ENCODE measurements around the gene MIPOL1.

DNA sequence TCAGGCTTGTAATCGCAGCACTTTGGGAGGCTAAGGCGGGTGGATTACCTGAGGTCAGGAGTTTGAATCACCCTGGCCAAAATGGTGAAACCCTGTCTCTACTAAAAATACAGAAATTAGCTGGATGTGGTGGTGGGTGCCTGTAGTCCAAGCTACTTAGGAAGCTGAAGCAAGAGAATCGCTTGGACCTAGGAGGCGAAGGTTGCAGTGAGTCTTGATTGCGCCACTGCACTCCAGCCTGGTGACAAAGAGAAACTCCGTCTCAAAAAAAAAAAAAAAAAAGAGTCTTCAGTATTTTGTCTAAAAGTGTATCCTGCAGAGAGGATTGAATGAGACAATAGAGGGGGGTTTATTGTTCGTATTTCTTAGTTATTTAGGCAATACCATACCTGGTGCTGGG, 372.0 kb downstream of the MIPOL1 start:
- TF ChIP-seq, protein P1, sequence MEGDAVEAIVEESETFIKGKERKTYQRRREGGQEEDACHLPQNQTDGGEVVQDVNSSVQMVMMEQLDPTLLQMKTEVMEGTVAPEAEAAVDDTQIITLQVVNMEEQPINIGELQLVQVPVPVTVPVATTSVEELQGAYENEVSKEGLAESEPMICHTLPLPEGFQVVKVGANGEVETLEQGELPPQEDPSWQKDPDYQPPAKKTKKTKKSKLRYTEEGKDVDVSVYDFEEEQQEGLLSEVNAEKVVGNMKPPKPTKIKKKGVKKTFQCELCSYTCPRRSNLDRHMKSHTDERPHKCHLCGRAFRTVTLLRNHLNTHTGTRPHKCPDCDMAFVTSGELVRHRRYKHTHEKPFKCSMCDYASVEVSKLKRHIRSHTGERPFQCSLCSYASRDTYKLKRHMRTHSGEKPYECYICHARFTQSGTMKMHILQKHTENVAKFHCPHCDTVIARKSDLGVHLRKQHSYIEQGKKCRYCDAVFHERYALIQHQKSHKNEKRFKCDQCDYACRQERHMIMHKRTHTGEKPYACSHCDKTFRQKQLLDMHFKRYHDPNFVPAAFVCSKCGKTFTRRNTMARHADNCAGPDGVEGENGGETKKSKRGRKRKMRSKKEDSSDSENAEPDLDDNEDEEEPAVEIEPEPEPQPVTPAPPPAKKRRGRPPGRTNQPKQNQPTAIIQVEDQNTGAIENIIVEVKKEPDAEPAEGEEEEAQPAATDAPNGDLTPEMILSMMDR (IDR thresholded peaks at IDR 0.05), result no peak
- TF ChIP-seq POLR2A (IDR thresholded peaks at IDR 0.05) (no peak), POLR2AphosphoS5 (IDR thresholded peaks at IDR 0.05; ENCODE audit: insufficient read depth in 1 of 2, low read depth in 1 of 2) (no peak)

Measured in vagina (tissue), 2 donors.